Breast epithelium (tissue), 4 donors: ENCODE results near the gene DNASE1L3. TPM values are rescaled to one million over a fixed set of nuclear protein-coding genes. Genes with fewer than 3 reads are reported as not detected.

Experiments used
- DNase-seq, 2 donors: peaks; one replicate each; pipeline ENCODE4 v3.0.0-alpha.2; 2019; ENCODE audit warnings: low spot score in 2 of 2
- H3K27ac ChIP-seq, 2 donors: fragments of 200-600 bp; sonication (generic) in 1 of 2; one replicate each; pipeline ENCODE4 v1.5.1; 2016 to 2019; ENCODE audit warnings: mild to moderate bottlenecking in 1 of 2
- H3K27me3 ChIP-seq, 2 donors: fragments of 200-600 bp; sonication (generic) in 1 of 2; one replicate each; pipeline versions ENCODE4 v1.5.1 to v1.6.0; 2017 to 2019; ENCODE audit warnings: control low read depth in 1 of 2, mild to moderate bottlenecking in 1 of 2
- H3K36me3 ChIP-seq: fragments of 200-600 bp; one replicate; pipeline ENCODE4 v1.5.1; 2019
- H3K4me1 ChIP-seq, 2 donors: fragments of 200-600 bp; sonication (generic); one replicate each; pipeline ENCODE4 v1.5.1; 2016 to 2019; ENCODE audit warnings: control low read depth in 1 of 2
- H3K4me3 ChIP-seq, 3 donors: fragments of 200-600 bp; sonication (generic); 1 replicate in 2 of 3; 2 replicates in 1 of 3; pipeline ENCODE4 v1.5.1; 2016 to 2019; ENCODE audit warnings: mild to moderate bottlenecking in 3 of 3, moderate library complexity in 2 of 3
- H3K9me3 ChIP-seq, 2 donors: fragments of 200-600 bp; sonication (generic) in 1 of 2; one replicate each; pipeline ENCODE4 v1.5.1; 2016 to 2019; ENCODE audit warnings: control low read depth in 1 of 2
- CTCF ChIP-seq, 3 donors: fragments of 450-650 bp; IDR thresholded peaks; one replicate each; pipeline ENCODE4 v1.5.1; 2016 to 2017; ENCODE audit warnings: antibody characterized with exemption in 3 of 3, mild to moderate bottlenecking in 3 of 3, moderate library complexity in 3 of 3
- POLR2A ChIP-seq: fragments of 450-650 bp; IDR thresholded peaks from one replicate; pipeline ENCODE4 v1.6.1; 2016; ENCODE audit warnings: antibody characterized with exemption, mild to moderate bottlenecking, moderate library complexity
- POLR2AphosphoS5 ChIP-seq, 3 donors: sonication (generic); formaldehyde crosslinking; IDR thresholded peaks; one replicate each; pipeline ENCODE4 v1.6.1; 2017; ENCODE audit warnings: antibody characterized with exemption in 3 of 3
- intact Hi-C: fragments of 100-400 bp; cut with DNase I; formaldehyde crosslinking; loops from one replicate; pipeline ENCODE4 v1.15.1; 2023; ENCODE audit warnings: low total_unique reads
- total RNA-seq, 3 donors: library from RNA; depleted of rRNA; stranded (reverse); fragments of >200 nt; gene quantifications; one replicate each; pipeline ENCODE4 v1.1.0, GENCODE V29; 2016

DNASE1L3 gene
- total RNA-seq, 3 donors from 2014 or later, result 0.44 to 9.2 (median 5.6) TPM

- Histone ChIP-seq H3K27me3 (no peaks in the 10 kb centered on the region), H3K4me1 (no peaks in the 10 kb centered on the region), H3K4me3 (no peak overlapping the region), H3K36me3 (peaks cover 5% of the 10 kb centered on the region), H3K9me3 (no peaks in the 10 kb centered on the region), H3K27ac (no peak overlapping the region)
- no peak for DNase-seq
- intact Hi-C loops, result no loop called here
- no peak for TF ChIP-seq POLR2A
- TF ChIP-seq CTCF (IDR thresholded peaks at IDR 0.05), result no peak
- no peak for TF ChIP-seq POLR2AphosphoS5 (IDR thresholded peaks at IDR 0.05)
Observed at GRCh38 chr3:58144478-58145325, 66.1 kb downstream of the DNASE1L3 start.

- intact Hi-C loops, result no loop called here
- H3K27ac ChIP-seq, result no peak overlapping the region
- no peaks in the 10 kb centered on the region for H3K4me1 ChIP-seq
- no peaks in the 10 kb centered on the region for H3K27me3 ChIP-seq
- no peak overlapping the region for H3K4me3 ChIP-seq
- DNase-seq, result no peak
- peaks cover 5% of the 10 kb centered on the region for H3K36me3 ChIP-seq
- no peaks in the 10 kb centered on the region for H3K9me3 ChIP-seq
- TF ChIP-seq POLR2A, result no peak
- no peak for TF ChIP-seq CTCF (IDR thresholded peaks at IDR 0.05)
- TF ChIP-seq POLR2AphosphoS5 (IDR thresholded peaks at IDR 0.05), result no peak
Observed at GRCh38 chr3:58143417-58144055, 67.2 kb downstream of the DNASE1L3 start.

Other genes with a start within 250 kb of the DNASE1L3 start
- 100 to 1,000 TPM in 2 of 3 donors, 10 to 100 TPM in 1; 40.3 to 242 (median 164) TPM for gene FLNB, start 202.6 kb downstream of the DNASE1L3 start, total RNA-seq
- gene ABHD6, start 26.8 kb upstream of the DNASE1L3 start, total RNA-seq, result 10 to 100 TPM; 10.2 to 22.2 (median 13.4) TPM
- gene RPP14, start 95.3 kb upstream of the DNASE1L3 start, total RNA-seq, result 10 to 100 TPM in 2 of 3 donors, 1 to 10 TPM in 1; 6.2 to 11.0 (median 10.8) TPM
- gene HTD2, start 95.5 kb upstream of the DNASE1L3 start, total RNA-seq, result 10 to 100 TPM; 10.6 to 19.6 (median 11.1) TPM
- gene PXK, start 121.9 kb upstream of the DNASE1L3 start, total RNA-seq, result 10 to 100 TPM; 30.3 to 36.1 (median 34.6) TPM
- 10 to 100 TPM; 56.0 to 68.2 (median 57.1) TPM for gene PDHB, start 222.9 kb upstream of the DNASE1L3 start, total RNA-seq